GM19240 (cell line): ENCODE results near the gene SLC18A2.

ENCODE experiments used
- DNase-seq: peaks from one replicate; pipeline ENCODE4 v3.0.0; 2011; ENCODE audit warnings: low spot score; ENCODE audit not compliant: insufficient read length

SLC18A2 gene

DNA sequence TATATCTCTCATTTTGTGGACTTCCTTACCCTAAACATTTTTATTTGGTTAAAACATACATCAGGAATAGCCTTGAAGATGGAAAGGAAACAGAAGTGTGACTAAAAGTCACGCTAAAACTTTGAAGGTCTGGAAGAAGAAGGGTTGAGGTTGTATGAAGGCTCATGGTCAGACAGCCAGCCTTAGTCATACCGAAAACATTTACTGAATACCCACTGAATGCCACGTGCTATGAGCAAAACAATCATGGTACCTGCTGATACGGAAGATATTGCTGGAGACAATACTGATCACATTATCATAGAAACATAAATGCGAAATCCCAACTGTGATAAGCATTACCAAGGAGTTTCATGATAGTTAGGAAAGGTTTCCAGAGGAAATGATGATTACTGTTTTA, 70.3 kb downstream of the SLC18A2 start:
- DNase-seq = no peak

DNA sequence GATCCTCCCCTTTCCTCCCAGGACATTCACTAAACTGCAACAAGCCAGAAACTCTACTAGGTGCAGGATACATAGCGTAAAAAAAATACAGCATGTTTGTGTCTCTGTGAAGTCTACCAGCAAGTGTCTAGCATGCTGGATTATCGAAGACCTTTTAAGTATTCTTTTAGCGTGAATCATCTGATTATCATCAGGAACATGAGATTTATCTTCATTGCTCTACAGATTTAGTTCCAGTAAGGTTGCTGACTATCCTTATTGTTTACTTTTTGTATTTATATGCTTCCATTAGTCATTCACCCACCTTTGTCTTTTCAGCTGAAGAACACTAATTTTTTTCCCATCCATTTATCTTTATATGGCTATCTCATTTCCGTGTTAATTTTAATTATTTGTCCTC, 71.5 kb downstream of the SLC18A2 start:
- DNase-seq = no peak

DNA sequence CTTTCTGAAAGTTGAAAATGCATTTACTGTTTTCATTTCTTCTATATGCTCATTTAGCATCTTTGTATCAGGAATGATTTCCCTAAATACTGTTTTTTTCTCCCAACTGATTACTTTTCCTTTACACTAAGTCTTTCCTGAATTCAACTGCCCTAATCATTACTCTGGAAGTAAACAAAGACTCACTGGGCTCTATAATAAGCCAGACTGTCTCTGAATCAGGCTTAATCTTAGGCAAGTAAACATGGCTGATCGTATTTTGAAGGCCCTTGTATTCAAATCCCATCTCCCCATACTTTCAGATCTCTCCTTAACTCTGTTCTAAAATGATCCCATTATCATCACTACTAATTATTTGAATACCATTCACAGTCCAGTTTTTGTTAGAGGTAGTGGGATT, 72.7 kb downstream of the SLC18A2 start:
- DNase-seq = no peak

DNA sequence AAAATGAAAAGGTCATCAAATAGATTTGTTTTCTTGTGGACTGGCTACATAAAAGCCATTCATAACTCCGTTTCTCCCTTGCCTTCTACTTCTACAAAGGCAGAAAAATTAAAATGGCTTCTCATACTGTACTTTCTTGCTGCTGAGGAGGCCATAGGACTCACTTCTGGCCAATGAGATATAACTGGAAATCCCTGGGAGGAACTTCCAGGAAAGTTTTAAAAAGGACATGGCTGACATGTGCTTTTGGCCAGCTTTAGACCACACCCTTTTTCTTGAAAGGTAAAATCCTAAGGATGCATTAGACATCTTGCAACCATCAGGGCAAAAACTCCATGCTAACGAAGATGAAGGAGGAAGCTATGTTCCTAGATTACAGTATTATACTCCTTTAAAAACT, 75.8 kb downstream of the SLC18A2 start:
- DNase-seq = no peak

DNA sequence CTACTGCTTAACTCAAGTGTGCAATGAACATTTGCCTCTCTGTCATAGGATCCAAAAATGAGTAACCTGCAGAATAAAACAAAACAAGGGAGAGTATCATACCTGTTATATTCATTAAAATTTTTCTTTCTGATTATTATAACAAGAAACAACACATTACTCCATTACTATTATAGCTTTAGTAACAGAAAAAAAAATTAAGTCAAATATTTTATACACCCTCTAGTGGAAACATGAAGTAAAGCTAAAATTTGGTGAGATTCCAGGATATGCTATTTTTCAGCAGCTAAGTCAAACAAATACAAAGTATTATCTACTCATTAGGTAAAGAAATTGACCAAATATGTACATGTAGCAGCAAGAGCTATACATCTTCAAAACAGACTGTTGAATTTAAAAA, 78.0 kb downstream of the SLC18A2 start:
- DNase-seq = no peak

DNA sequence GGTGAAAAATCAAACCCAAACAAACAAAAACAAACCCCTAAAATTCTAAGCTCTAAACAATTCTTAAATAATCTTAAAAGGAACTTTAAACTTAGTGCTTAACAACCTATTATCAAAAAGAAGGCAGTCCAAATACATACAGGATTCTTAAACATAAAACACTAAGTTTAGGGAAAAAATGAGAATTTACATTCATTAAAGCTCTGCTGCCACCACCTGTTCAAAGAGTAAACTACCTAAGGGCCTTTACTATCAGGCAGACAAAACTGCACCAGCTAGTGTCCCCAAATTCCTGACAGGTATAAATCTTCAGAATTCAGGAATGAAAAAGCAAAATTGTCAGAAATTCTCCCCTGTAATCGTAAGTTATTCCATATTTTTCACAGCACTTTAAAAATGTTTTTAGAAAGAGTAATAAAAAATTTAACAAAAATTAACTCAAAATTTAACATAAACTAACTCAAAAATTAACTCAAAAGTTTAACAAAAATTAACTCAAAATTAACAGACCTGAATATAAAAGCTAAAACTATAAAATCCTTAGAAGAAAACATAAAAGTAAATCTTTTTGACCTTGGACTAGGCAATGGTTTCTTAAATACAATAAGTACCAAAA, 79.2 kb downstream of the SLC18A2 start:
- no peak for DNase-seq

DNA sequence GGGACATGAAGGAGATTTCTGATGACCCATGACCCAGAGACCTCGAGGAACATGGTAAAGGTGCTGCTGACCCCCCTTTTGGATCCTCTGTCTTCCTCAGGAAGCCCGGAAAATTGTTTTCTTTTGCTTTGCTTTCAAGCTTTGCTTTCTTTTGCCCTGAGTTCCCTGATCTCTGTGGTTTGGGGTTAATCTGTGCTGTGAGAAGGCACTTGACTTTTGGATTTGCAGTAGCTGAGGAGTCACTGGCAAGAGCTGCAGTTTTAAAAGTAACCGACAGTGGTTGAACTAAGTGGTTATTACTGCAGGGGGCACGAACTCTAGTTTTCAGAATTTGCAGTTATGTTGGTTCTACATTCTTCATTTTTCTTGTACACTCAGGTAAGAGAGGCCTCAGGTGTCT, 81.3 kb downstream of the SLC18A2 start:
- DNase-seq = no peak

DNA sequence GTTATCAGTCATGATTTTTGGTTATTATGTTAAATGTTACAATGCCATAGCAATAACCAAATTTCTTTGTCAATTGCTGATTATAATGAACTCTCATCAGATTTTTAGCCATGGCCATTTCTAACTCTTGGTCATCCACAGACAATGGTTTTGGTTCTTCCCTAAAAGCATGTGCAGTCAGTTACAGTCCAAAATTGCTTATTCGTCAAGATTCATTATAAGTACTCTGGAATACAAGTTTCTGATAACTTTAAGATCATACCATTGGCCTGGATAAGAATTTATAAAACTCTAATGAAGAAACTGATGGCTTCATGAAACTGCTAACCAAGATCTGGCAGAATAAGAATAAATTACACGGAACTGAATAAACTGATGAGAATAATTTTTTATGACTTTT, 83.5 kb downstream of the SLC18A2 start:
- DNase-seq = no peak

DNA sequence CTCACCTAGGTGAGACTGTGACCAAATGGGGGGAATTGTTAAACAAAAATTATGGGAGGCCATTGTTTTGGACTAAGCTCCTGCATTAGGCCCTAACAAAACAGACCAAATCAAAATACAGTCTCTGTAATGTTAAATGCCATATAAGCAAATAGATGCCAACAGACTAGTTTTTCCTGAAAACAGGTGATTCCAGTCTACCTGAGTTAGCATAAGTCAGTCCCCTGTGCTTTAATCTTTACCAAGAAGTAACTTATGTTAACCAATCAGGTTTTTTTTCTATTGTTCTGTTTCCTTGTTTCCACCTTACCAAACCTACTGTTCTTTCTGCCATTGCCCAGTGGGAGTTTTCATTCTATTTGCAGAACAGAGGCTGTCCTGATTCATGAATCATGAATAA, 86.3 kb downstream of the SLC18A2 start:
- no peak for DNase-seq
